Common myeloid progenitor, CD34-positive (primary cell): ENCODE results near the gene STAB2.

Experiments
- CTCF ChIA-PET: fragments of 350-600 bp; sonication (Branson Sonifier 250); formaldehyde crosslinking; loops from one replicate; lab custom pipeline; 2021; ENCODE audit warnings: antibody characterized with exemption; lab: Charles Lee
- POLR2A ChIA-PET: fragments of 350-600 bp; sonication (Branson Sonifier 250); formaldehyde crosslinking; loops from one replicate; lab custom pipeline; 2021; ENCODE audit warnings: antibody characterized with exemption; lab: Charles Lee
- DNase-seq, 3 donors: peaks; one replicate each; pipeline versions ENCODE4 v3.0.0 to v3.0.0-alpha.2; 2013
- H3K27ac ChIP-seq, 2 experiments: 1 replicate in 1 of 2; 2 replicates in 1 of 2; pipeline ENCODE4 v1.7.0; 2013; ENCODE audit warnings: inconsistent platforms in 2 of 2, low read length in 2 of 2, mild to moderate bottlenecking in 2 of 2, low read depth in 1 of 2, moderate library complexity in 1 of 2; ENCODE audit not compliant: severe bottlenecking in 2 of 2, insufficient read depth in 1 of 2, poor library complexity in 1 of 2
- H3K27me3 ChIP-seq, 5 experiments: replicated peaks in 2 of 5; 1 replicate in 3 of 5; 2 replicates in 2 of 5; pipeline versions ENCODE4 v1.6.1 to v1.7.0; 2013; ENCODE audit warnings: low read length in 4 of 5, mild to moderate bottlenecking in 2 of 5, moderate library complexity in 2 of 5, inconsistent platforms in 1 of 5; ENCODE audit not compliant: insufficient read depth in 5 of 5, control insufficient read depth in 4 of 5
- H3K36me3 ChIP-seq, 4 experiments: 1 replicate in 2 of 4; 2 replicates in 2 of 4; pipeline versions ENCODE4 v1.6.1 to v1.7.0; 2013; ENCODE audit warnings: low read length in 3 of 4, control low read depth in 1 of 4, mild to moderate bottlenecking in 1 of 4; ENCODE audit not compliant: control insufficient read depth in 4 of 4, insufficient read depth in 4 of 4
- H3K4me1 ChIP-seq, 4 experiments: 1 replicate in 3 of 4; 2 replicates in 1 of 4; pipeline versions ENCODE4 v1.6.1 to v1.7.1; 2013; ENCODE audit warnings: low read length in 3 of 4, mild to moderate bottlenecking in 3 of 4, control low read depth in 1 of 4, inconsistent platforms in 1 of 4, moderate library complexity in 1 of 4; ENCODE audit not compliant: control insufficient read depth in 4 of 4, insufficient read depth in 4 of 4; ENCODE audit errors: control extremely low read depth in 1 of 4
- H3K4me3 ChIP-seq, 7 experiments: 1 replicate in 4 of 7; 2 replicates in 3 of 7; pipeline versions ENCODE4 v1.5.1 to v1.7.0; 2013; ENCODE audit warnings: mild to moderate bottlenecking in 7 of 7, low read length in 6 of 7, moderate library complexity in 6 of 7, inconsistent platforms in 2 of 7, low read depth in 2 of 7, control low read depth in 1 of 7; ENCODE audit not compliant: insufficient read depth in 4 of 7, control insufficient read depth in 1 of 7; ENCODE audit errors: extremely low read depth in 1 of 7
- H3K9me3 ChIP-seq, 5 experiments: 1 replicate in 4 of 5; 2 replicates in 1 of 5; pipeline versions ENCODE4 v1.6.1 to v1.7.1; 2013; ENCODE audit warnings: low read length in 4 of 5, mild to moderate bottlenecking in 2 of 5, inconsistent platforms in 1 of 5, low read depth in 1 of 5, moderate library complexity in 1 of 5; ENCODE audit not compliant: control insufficient read depth in 4 of 5, insufficient read depth in 2 of 5; ENCODE audit errors: control extremely low read depth in 1 of 5
- WGBS: methylation state at CpG from one replicate; pipeline ENCODE4 v1.1.5; 2013; ENCODE audit not compliant: insufficient coverage; 5-methylcytosine and 5-hydroxymethylcytosine counted together

STAB2 gene

DNA sequence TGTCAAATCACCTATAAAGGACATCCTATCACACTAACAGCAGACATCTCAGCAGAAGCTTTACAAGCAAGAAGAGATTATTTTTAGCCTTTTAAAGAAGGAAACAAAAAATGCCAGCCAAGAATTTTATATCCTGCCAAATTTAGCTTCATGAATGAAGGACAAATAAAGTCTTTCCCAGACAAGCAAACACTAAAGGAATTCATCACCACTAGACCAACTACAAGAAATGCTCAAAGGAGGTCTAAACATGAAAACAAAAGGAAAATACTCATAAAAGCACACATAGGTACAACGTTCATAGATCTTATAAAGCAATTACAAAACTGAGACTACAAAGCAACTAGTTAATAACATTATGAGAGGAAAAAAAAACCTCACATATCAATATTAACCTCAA is 20.7 kb upstream of the STAB2 start:
- peaks cover 3 to 35% (median 6%) of the 10 kb centered on the region in 5 experiments for H3K9me3 ChIP-seq
- peak in 1 of 3 donors; percentile 10 for DNase-seq
- POLR2A ChIA-PET, result no interaction called here
- H3K4me1 ChIP-seq, result no peaks in the 10 kb centered on the region
- no peak overlapping the region for H3K4me3 ChIP-seq
- CTCF ChIA-PET, result interaction anchor here (1.0 kb wide), 1 partner anchor 9 kb away, joined by 3 read pairs; no protein-coding TSS in a partner anchor
- WGBS, result no CpG with 5 or more reads among the region's 1 CpG
- H3K27ac ChIP-seq, result no peak overlapping the region
- H3K27me3 ChIP-seq, result peaks cover 0 to 18% (median 9%) of the 10 kb centered on the region in 5 experiments
- H3K36me3 ChIP-seq, result no peaks in the 10 kb centered on the region

GRCh38 chr12:103569278-103569677 is 17.8 kb upstream of the STAB2 start:
- POLR2A ChIA-PET, result no interaction called here
- H3K27me3 ChIP-seq, result peaks cover 7 to 42% (median 19%) of the 10 kb centered on the region in 5 experiments
- no peaks in the 10 kb centered on the region for H3K4me1 ChIP-seq
- H3K9me3 ChIP-seq, result peaks cover 3 to 26% (median 6%) of the 10 kb centered on the region in 5 experiments
- no peaks in the 10 kb centered on the region for H3K36me3 ChIP-seq
- no peak overlapping the region for H3K4me3 ChIP-seq
- CTCF ChIA-PET, result interaction anchor here (1.0 kb wide), 1 partner anchor 21 kb away, joined by 3 read pairs; no protein-coding TSS in a partner anchor
- WGBS, result no CpG with 5 or more reads among the region's 1 CpG
- DNase-seq, result no peak
- H3K27ac ChIP-seq, result no peak overlapping the region

DNA sequence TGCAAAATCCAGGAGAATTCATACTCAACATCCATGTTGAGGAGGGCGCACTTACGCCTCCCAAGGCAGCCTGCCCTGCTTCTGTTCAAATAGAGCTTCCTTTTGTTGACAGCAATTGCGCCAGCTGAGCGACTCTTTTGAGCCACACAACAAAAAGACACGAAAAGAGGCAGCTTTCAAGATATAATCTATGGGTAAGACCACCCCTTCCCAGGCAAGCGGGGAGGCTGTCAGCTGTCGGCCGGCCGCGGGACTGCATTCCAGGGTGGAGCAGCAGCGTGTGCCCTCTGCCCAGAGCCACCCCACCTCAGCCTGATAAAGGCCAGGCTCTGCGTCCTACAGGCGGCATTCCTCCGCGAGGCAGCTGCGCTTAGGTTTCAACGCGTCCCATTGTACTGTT is 15.8 kb upstream of the STAB2 start:
- WGBS, result 13% methylated on average over 18 of the region's 18 CpGs
- Histone ChIP-seq H3K4me1 (peaks cover 0 to 6% (median 4%) of the 10 kb centered on the region in 4 experiments), H3K27ac (no peak overlapping the region), H3K27me3 (peaks cover 7 to 48% (median 19%) of the 10 kb centered on the region in 5 experiments), H3K9me3 (peaks cover 0 to 7% (median 4%) of the 10 kb centered on the region in 5 experiments), H3K4me3 (peak overlapping the region in 1 of 7 experiments; percentile 24), H3K36me3 (no peaks in the 10 kb centered on the region)
- DNase-seq, result peak in 1 of 3 donors; percentile 19
- POLR2A ChIA-PET, result no interaction called here
- CTCF ChIA-PET, result interaction anchor here (0.9 kb wide), 1 partner anchor 296 kb away, joined by 4 read pairs; no protein-coding TSS in a partner anchor

- ChIA-PET CTCF (interaction anchor here (0.5 to 1.5 kb wide), 2 partner anchors 10 to 29 kb away, joined by 3 to 5 read pairs; no protein-coding TSS in a partner anchor), POLR2A (no interaction called here)
- Histone ChIP-seq H3K27me3 (peaks cover 7 to 48% (median 19%) of the 10 kb centered on the region in 5 experiments), H3K9me3 (peaks cover 0 to 3% (median 0%) of the 10 kb centered on the region in 5 experiments), H3K36me3 (no peaks in the 10 kb centered on the region), H3K4me1 (peaks cover 0 to 6% (median 4%) of the 10 kb centered on the region in 4 experiments), H3K27ac (no peak overlapping the region), H3K4me3 (no peak overlapping the region)
- WGBS, result 72% methylated on average over 3 of the region's 4 CpGs
- no peak for DNase-seq
Observed at GRCh38 chr12:103572312-103573045, 14.6 kb upstream of the STAB2 start.

- ChIA-PET POLR2A (no interaction called here), CTCF (interaction anchor here (1.4 to 1.5 kb wide), 2 partner anchors 9 kb away, joined by 5 read pairs; no protein-coding TSS in a partner anchor)
- Histone ChIP-seq H3K36me3 (no peaks in the 10 kb centered on the region), H3K4me1 (peaks cover 0 to 6% (median 4%) of the 10 kb centered on the region in 4 experiments), H3K27me3 (peaks cover 7 to 51% (median 19%) of the 10 kb centered on the region in 5 experiments), H3K27ac (no peak overlapping the region), H3K4me3 (no peak overlapping the region), H3K9me3 (peaks cover 0 to 3% (median 0%) of the 10 kb centered on the region in 5 experiments)
- 89% methylated on average over 3 of the region's 3 CpGs for WGBS
- no peak for DNase-seq
Observed at GRCh38 chr12:103573185-103573584, 13.9 kb upstream of the STAB2 start.

- no peaks in the 10 kb centered on the region for H3K9me3 ChIP-seq
- H3K4me1 ChIP-seq, result peaks cover 0 to 6% (median 4%) of the 10 kb centered on the region in 4 experiments
- DNase-seq, result no peak
- POLR2A ChIA-PET, result no interaction called here
- H3K4me3 ChIP-seq, result no peak overlapping the region
- CTCF ChIA-PET, result no interaction called here
- WGBS, result no CpG with 5 or more reads among the region's 2 CpGs
- no peak overlapping the region for H3K27ac ChIP-seq
- H3K27me3 ChIP-seq, result peaks cover 2 to 38% (median 10%) of the 10 kb centered on the region in 5 experiments
- H3K36me3 ChIP-seq, result no peaks in the 10 kb centered on the region
Observed at GRCh38 chr12:103578926-103579325, 8.1 kb upstream of the STAB2 start.

- H3K27ac ChIP-seq, result no peak overlapping the region
- H3K9me3 ChIP-seq, result no peaks in the 10 kb centered on the region
- peaks cover 0 to 33% (median 9%) of the 10 kb centered on the region in 5 experiments for H3K27me3 ChIP-seq
- peaks cover 0 to 6% (median 4%) of the 10 kb centered on the region in 4 experiments for H3K4me1 ChIP-seq
- no peaks in the 10 kb centered on the region for H3K36me3 ChIP-seq
- WGBS, result 0% methylated on average over 1 of the region's 1 CpG
- CTCF ChIA-PET, result no interaction called here
- no peak overlapping the region for H3K4me3 ChIP-seq
- DNase-seq, result no peak
- POLR2A ChIA-PET, result no interaction called here
Observed at GRCh38 chr12:103580026-103580425, 7.0 kb upstream of the STAB2 start.
